Vagina (tissue), 2 donors: ENCODE data around the gene CCDC102A. TPM values are rescaled to one million over a fixed set of nuclear protein-coding genes. Genes with fewer than 3 reads are reported as not detected.
A peak's percentile ranks its signal among the peaks of the same experiment; 100 is the strongest.

Experiments
- DNase-seq, 2 donors: peaks; one replicate each; pipeline ENCODE4 v3.0.0-alpha.2; 2017; ENCODE audit errors: extremely low spot score in 2 of 2
- H3K27ac ChIP-seq: fragments of 200-600 bp; sonication (generic); one replicate; pipeline ENCODE4 v1.5.1; 2019
- H3K27me3 ChIP-seq: fragments of 200-600 bp; sonication (generic); one replicate; pipeline ENCODE4 v1.5.1; 2019
- H3K36me3 ChIP-seq, 2 donors: fragments of 200-600 bp; sonication (generic); one replicate each; pipeline ENCODE4 v1.5.1; 2017 to 2019
- H3K4me1 ChIP-seq: fragments of 200-600 bp; sonication (generic); one replicate; pipeline ENCODE4 v1.5.1; 2019
- H3K4me3 ChIP-seq, 2 donors: fragments of 200-600 bp; sonication (generic); 1 replicate in 1 of 2; 2 replicates in 1 of 2; pipeline ENCODE4 v1.5.1; 2016 to 2019
- H3K9me3 ChIP-seq: fragments of 200-600 bp; sonication (generic); one replicate; pipeline ENCODE4 v1.5.1; 2019
- CTCF ChIP-seq, 3 experiments: fragments of 450-650 bp in 2 of 3; fragments of 200-600 bp in 1 of 3; sonication (generic) in 1 of 3; IDR thresholded peaks; one replicate each; pipeline ENCODE4 v1.5.1; 2017 to 2019; ENCODE audit warnings: antibody characterized with exemption in 3 of 3, mild to moderate bottlenecking in 2 of 3, moderate library complexity in 2 of 3
- POLR2A ChIP-seq, 2 donors: fragments of 450-650 bp; IDR thresholded peaks; one replicate each; pipeline ENCODE4 v1.6.1; 2017; ENCODE audit warnings: antibody characterized with exemption in 2 of 2, mild to moderate bottlenecking in 2 of 2, moderate library complexity in 2 of 2
- POLR2AphosphoS5 ChIP-seq, 2 donors: sonication (generic); formaldehyde crosslinking; IDR thresholded peaks; one replicate each; pipeline ENCODE4 v1.9.0; 2017; ENCODE audit warnings: antibody characterized with exemption in 2 of 2, mild to moderate bottlenecking in 2 of 2, low read depth in 1 of 2; ENCODE audit not compliant: insufficient read depth in 1 of 2
- intact Hi-C: fragments of 100-400 bp; cut with DNase I; formaldehyde crosslinking; loops from one replicate; pipeline ENCODE4 v1.15.1; 2023
- total RNA-seq: library from RNA; depleted of rRNA; stranded (reverse); fragments of >200 nt; gene quantifications from one replicate; pipeline ENCODE4 v1.2.3, GENCODE V29; 2016

CCDC102A gene
- 22.1 TPM for total RNA-seq

GRCh38 chr16:57536306-57537193 is at the start of gene CCDC102A:
TSS of gene CCDC102A (minus strand) at chr16:57536571. CDS start at chr16:57529177, 7,394 bp downstream.
- Histone ChIP-seq H3K4me3 (peak within 1 kb of the TSS; percentile 96 to 98), H3K27me3 (no peaks in the 10 kb centered on the region), H3K36me3 (no peaks in the 10 kb centered on the region), H3K27ac (peak within 1 kb of the TSS; percentile 97), H3K9me3 (no peaks in the 10 kb centered on the region), H3K4me1 (peaks cover 54% of the 10 kb centered on the region)
- TF ChIP-seq POLR2AphosphoS5 (IDR thresholded peaks at IDR 0.05; ENCODE audit: insufficient read depth in 1 of 2, low read depth in 1 of 2) (peak in 1 of 2 donors; percentile 48), CTCF (IDR thresholded peaks at IDR 0.05) (no peak)
- DNase-seq: peak; percentile 74 to 89
- intact Hi-C loops: loop anchor here (10.0 kb wide), 1 partner anchor 232 kb away; no protein-coding TSS in a partner anchor

DNA sequence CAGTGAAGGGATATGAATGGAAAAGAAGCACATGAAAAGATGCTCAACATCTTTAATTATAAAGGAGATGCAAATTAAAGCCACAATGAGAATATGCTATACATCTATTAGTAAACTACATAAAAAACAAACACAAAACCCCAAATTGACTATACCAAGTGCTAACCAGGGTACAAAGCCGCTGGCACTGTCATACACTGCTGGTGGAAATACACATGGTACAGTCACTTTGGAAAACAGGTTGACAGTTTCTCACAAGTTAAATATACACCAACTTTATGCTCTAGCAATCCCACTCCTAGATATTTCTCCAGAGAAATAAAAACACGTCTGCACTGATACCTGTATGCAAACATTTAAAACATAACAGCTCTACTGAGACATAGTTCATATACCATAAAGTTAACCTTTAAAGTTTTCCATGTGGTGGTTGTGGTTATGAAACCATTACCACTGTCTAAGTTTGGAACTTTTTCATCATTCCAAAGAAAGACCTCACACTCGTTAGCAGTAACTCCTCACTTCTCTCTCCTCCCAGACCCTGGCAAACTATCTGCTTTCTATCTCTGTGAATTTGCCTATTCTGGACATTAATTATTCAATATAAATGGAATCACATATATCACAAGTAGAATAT is 48.8 kb upstream of the CCDC102A start:
- Histone ChIP-seq H3K27ac (no peak overlapping the region), H3K36me3 (no peaks in the 10 kb centered on the region), H3K9me3 (no peaks in the 10 kb centered on the region), H3K4me1 (no peaks in the 10 kb centered on the region), H3K4me3 (no peak overlapping the region), H3K27me3 (no peaks in the 10 kb centered on the region)
- intact Hi-C loops: no loop called here
- DNase-seq: no peak
- TF ChIP-seq POLR2AphosphoS5 (IDR thresholded peaks at IDR 0.05; ENCODE audit: insufficient read depth in 1 of 2, low read depth in 1 of 2) (no peak), CTCF (IDR thresholded peaks at IDR 0.05) (no peak), POLR2A (IDR thresholded peaks at IDR 0.05) (no peak)

DNA sequence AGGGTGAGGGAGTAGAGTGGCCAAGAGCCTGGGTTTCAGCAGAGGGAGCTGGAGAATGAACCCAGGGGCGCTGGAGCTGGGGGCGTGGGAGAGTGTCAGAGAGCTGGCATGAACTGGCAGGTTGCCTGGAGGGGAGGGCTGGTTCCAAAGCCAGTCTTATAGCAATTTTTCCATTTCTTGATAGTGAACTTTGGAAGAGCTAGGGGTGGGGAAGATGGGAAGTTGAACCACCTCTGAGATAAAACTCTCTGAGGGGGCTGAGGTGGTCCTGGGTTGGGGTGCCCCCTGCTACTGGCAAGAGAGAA is 42.9 kb upstream of the CCDC102A start:
- intact Hi-C loops: loop anchor here (5.0 kb wide), 1 partner anchor 73 kb away; no protein-coding TSS in a partner anchor

GRCh38 chr16:57578521-57579360 is 42.4 kb upstream of the CCDC102A start:
- no peak overlapping the region for H3K27ac ChIP-seq

More for the DNA sequence above, 42.9 kb upstream of the CCDC102A start:
- peaks cover 5% of the 10 kb centered on the region for H3K4me1 ChIP-seq
- DNase-seq: peak in 1 of 2 donors; percentile 29
- H3K27ac ChIP-seq: no peak overlapping the region
- H3K27me3 ChIP-seq: no peaks in the 10 kb centered on the region
- H3K4me3 ChIP-seq: no peak overlapping the region
- TF ChIP-seq CTCF (IDR thresholded peaks at IDR 0.05): no peak
- no peak for TF ChIP-seq POLR2AphosphoS5 (IDR thresholded peaks at IDR 0.05; ENCODE audit: insufficient read depth in 1 of 2, low read depth in 1 of 2)
- TF ChIP-seq POLR2A (IDR thresholded peaks at IDR 0.05): no peak
- no peaks in the 10 kb centered on the region for H3K9me3 ChIP-seq
- no peaks in the 10 kb centered on the region for H3K36me3 ChIP-seq

More at GRCh38 chr16:57578521-57579360, 42.4 kb upstream of the CCDC102A start:
- no peaks in the 10 kb centered on the region for H3K27me3 ChIP-seq
- no peaks in the 10 kb centered on the region for H3K36me3 ChIP-seq
- H3K9me3 ChIP-seq: no peaks in the 10 kb centered on the region
- peaks cover 5% of the 10 kb centered on the region for H3K4me1 ChIP-seq
- intact Hi-C loops: loop anchor here (5.0 kb wide), 1 partner anchor 74 kb away; no protein-coding TSS in a partner anchor
- no peak for TF ChIP-seq POLR2AphosphoS5 (IDR thresholded peaks at IDR 0.05; ENCODE audit: insufficient read depth in 1 of 2, low read depth in 1 of 2)
- no peak for TF ChIP-seq POLR2A (IDR thresholded peaks at IDR 0.05)
- no peak for TF ChIP-seq CTCF (IDR thresholded peaks at IDR 0.05)
- peak in 1 of 2 donors; percentile 72 for DNase-seq
- no peak overlapping the region for H3K4me3 ChIP-seq
